HG02943 (cell line): ENCODE results near the gene AMY1B.
"Not testable (repeated sequence)": the region's sequence is repeated elsewhere in the genome, so short reads cannot be mapped to it uniquely, and the experiment has no call there.

Source experiments
- ATAC-seq: cut with Tn5 transposase; IDR thresholded peaks from one replicate; pipeline ENCODE4 v1.9.1; 2021; ENCODE audit warnings: mild to moderate bottlenecking, low read depth, moderate library complexity; ENCODE audit not compliant: unreplicated experiment

AMY1B gene

GRCh38 chr1:103696110-103696509 is at the start of gene AMY1B:
Gene AMY1B (minus strand): TSS chr1:103696210. CDS start chr1:103695639, 571 bp downstream.
- not testable (repeated sequence) for ATAC-seq

- ATAC-seq, result not testable (repeated sequence)
These were observed 49.0 kb upstream of the AMY1B start for GRCh38 chr1:103745040-103745439.

DNA sequence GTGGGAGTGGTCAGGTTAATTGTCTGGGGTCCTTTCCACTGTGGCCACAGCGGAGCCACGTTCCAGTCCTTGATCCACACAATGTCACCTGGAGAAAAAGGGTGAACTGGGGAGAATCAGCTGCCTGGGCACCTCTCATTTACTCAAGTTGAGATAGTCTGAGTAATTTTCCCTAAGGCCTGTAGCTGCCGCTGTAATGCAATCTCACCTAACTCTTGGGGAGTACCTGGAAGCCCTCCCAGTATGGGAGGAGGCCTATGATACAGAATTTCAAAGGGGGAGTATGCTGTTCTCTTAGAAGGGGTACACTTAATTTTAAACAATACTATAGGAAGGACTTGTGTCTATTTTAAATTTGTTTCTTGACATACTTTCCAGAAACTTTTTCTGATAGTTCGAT is 48.4 kb upstream of the AMY1B start:
- not testable (repeated sequence) for ATAC-seq

DNA sequence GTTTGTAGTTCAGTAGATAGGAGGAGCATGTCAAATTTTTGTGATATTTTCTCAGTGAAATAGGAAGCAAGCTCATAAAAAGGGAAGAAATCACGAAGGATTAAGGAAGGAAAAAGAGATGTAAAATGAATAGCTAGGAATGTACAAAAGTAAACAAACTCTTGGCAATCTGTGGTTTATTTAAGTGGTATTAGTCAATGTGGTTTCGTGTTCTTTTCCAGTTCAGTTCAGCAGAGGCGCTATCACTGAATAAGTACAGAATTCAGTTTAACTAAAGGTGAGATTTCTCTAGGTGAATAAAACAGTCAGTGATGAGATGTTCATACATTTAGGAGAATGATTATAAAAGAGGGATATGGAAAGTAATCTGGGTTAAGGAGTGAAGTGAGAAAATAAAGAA is 42.0 kb upstream of the AMY1B start:
- ATAC-seq, result not testable (repeated sequence)

DNA sequence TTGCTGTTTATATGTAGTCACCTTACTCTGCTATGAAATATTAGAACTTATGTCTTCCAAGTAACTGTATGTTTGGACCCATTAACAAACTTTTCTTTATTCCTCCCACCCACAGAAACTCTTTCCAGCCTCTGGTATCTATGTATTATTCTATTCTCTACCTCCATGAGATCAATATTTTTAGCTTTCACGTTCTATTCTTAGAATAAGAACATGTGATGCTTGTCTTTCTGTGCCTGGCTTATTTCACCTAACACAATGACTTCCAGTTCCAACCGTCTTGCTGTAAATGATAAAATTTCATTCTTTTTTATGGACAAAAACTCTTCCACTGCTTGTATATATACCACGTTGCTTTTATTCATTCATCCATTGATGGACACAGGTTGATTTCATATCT is 39.3 kb upstream of the AMY1B start:
- ATAC-seq, result not testable (repeated sequence)

DNA sequence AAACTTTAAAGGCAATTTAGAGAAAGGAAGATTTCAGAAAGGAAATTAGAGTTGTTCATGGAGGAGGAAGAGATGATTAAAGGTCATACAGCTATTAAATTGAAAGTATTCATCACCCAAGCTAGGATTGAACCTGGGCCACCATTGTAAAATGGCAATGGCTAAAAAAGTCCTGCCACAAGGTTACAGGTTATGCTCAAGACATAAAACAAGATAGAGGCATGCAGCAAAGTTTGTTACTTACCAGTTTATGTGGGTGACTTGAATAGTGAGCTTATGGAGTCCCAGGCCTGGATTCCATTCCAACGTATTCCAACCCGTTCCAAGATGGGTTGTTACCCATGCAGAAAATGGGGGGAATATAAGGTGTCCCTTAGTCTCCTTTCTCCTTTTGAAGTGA is 25.5 kb upstream of the AMY1B start:
- ATAC-seq, result not testable (repeated sequence)

DNA sequence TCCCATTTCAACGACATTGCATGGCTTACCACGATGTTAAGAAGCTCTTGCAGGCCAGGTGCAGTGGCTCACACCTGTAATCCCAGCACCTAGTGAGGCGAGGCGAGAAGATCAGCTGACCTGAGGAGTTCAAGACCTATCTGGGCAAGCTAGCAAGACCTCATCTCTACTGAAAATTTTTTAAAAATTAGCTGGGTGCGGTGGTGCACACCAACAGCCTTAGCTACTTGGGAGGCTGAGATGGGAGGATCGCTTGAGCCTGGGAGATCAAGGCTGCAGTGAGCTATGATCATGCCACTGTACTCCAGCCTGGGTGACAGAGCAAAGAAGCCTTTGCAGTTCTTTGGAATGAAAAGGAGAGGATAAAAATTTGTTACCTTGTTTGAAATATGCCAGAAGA is 21.4 kb upstream of the AMY1B start:
- not testable (repeated sequence) for ATAC-seq

DNA sequence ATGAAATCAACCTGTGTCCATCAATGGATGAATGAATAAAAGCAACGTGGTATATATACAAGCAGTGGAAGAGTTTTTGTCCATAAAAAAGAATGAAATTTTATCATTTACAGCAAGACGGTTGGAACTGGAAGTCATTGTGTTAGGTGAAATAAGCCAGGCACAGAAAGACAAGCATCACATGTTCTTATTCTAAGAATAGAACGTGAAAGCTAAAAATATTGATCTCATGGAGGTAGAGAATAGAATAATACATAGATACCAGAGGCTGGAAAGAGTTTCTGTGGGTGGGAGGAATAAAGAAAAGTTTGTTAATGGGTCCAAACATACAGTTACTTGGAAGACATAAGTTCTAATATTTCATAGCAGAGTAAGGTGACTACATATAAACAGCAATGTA is 14.4 kb upstream of the AMY1B start:
- ATAC-seq, result not testable (repeated sequence)

DNA sequence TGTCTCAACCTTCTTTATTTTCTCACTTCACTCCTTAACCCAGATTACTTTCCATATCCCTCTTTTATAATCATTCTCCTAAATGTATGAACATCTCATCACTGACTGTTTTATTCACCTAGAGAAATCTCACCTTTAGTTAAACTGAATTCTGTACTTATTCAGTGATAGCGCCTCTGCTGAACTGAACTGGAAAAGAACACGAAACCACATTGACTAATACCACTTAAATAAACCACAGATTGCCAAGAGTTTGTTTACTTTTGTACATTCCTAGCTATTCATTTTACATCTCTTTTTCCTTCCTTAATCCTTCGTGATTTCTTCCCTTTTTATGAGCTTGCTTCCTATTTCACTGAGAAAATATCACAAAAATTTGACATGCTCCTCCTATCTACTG is 11.7 kb upstream of the AMY1B start:
- not testable (repeated sequence) for ATAC-seq

DNA sequence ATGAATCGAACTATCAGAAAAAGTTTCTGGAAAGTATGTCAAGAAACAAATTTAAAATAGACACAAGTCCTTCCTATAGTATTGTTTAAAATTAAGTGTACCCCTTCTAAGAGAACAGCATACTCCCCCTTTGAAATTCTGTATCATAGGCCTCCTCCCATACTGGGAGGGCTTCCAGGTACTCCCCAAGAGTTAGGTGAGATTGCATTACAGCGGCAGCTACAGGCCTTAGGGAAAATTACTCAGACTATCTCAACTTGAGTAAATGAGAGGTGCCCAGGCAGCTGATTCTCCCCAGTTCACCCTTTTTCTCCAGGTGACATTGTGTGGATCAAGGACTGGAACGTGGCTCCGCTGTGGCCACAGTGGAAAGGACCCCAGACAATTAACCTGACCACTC is 5.2 kb upstream of the AMY1B start:
- not testable (repeated sequence) for ATAC-seq

GRCh38 chr1:103700669-103701068 is 4.7 kb upstream of the AMY1B start:
- not testable (repeated sequence) for ATAC-seq

GRCh38 chr1:103697430-103697829 is 1.4 kb upstream of the AMY1B start:
- ATAC-seq, result not testable (repeated sequence)

GRCh38 chr1:103676335-103676734 is 19.7 kb downstream of the AMY1B start:
- ATAC-seq, result not testable (repeated sequence)

DNA sequence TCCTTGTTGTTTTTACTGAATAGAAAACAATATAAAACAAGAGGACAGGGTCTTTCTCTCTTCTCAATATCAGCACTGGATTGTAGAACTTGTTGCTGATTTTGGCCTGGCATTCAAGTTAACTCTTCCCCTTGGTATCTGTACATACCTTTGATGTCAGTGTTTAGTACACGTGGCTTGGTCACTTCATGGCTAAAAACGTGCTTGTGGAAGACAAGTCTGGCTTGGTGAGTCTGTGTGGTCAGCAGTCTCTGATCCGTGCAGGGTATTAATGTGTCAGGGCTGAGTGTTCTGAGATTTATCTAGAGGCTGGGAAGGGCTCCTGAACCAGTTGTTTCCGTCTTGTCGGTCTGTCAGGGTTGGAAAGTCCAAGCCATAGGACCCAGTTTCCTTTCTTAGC is 40.5 kb downstream of the AMY1B start, which contains the start of gene AMY1A:
Gene AMY1A, plus strand, starts transcription at position 301 of the 400 bp plus-strand sequence. CDS start 571 bp downstream, outside the sequence.
- ATAC-seq, result not testable (repeated sequence)

- not testable (repeated sequence) for ATAC-seq
These were observed 41.9 kb downstream of the AMY1B start for GRCh38 chr1:103654133-103654532.

GRCh38 chr1:103650889-103651288 is 45.1 kb downstream of the AMY1B start:
- not testable (repeated sequence) for ATAC-seq

- ATAC-seq, result not testable (repeated sequence)
These were observed 45.7 kb downstream of the AMY1B start for GRCh38 chr1:103650305-103650704.

GRCh38 chr1:103643908-103644307 is 52.1 kb downstream of the AMY1B start:
- not testable (repeated sequence) for ATAC-seq

- not testable (repeated sequence) for ATAC-seq
These were observed 54.8 kb downstream of the AMY1B start for GRCh38 chr1:103641194-103641593.
